Right lobe of liver (tissue), 4 donors: ENCODE measurements around the gene LDLRAD4.

Experiments
- CTCF ChIP-seq, 4 donors: fragments of 200-600 bp in 3 of 4; fragments of 450-650 bp in 1 of 4; IDR thresholded peaks; one replicate each; pipeline versions ENCODE4 v1.5.1 to v1.8.0; 2016 to 2022; ENCODE audit warnings: antibody characterized with exemption in 4 of 4, mild to moderate bottlenecking in 2 of 4
- POLR2A ChIP-seq: fragments of 450-650 bp; IDR thresholded peaks from one replicate; pipeline ENCODE4 v1.6.1; 2017; ENCODE audit warnings: antibody characterized with exemption, mild to moderate bottlenecking
- donor health status: DM: no; HTN: no; CAD: no.
- donor health status: DM: no; HTN: no; CAD: no.
- donor health status: DM: no; HTN: yes; CAD: no.

GRCh38 chr18:13433125-13433524 is 214.6 kb downstream of the LDLRAD4 start:
- no peak for TF ChIP-seq CTCF (IDR thresholded peaks at IDR 0.05)
- no peak for TF ChIP-seq POLR2A
